Smooth muscle cell (in vitro differentiated cells): Measurements from ENCODE around the gene EXOC2. TPM values are rescaled to one million over a fixed set of nuclear protein-coding genes. Genes with fewer than 3 reads are reported as not detected.

Experiments
- DNase-seq: peaks from one replicate; lab custom pipeline; 2025; ENCODE audit not compliant: unreplicated experiment; lab: John Stamatoyannopoulos, UW
- H2AFZ ChIP-seq: fragments of 200-600 bp; sonication (generic); 2 replicates; pipeline ENCODE4 v1.6.0; 2016; ENCODE audit warnings: antibody characterized with exemption, low read depth, mild to moderate bottlenecking
- H3F3A ChIP-seq: fragments of 200-600 bp; sonication (generic); 2 replicates; pipeline ENCODE4 v1.6.0; 2017; ENCODE audit warnings: antibody characterized with exemption, low read depth
- H3K27ac ChIP-seq: fragments of 200-600 bp; sonication (generic); 2 replicates; pipeline ENCODE4 v1.5.1; 2016; ENCODE audit warnings: low read depth, mild to moderate bottlenecking
- H3K27me3 ChIP-seq: fragments of 200-600 bp; sonication (generic); 2 replicates; pipeline ENCODE4 v1.6.1; 2016; ENCODE audit warnings: low read depth, mild to moderate bottlenecking
- H3K36me3 ChIP-seq: fragments of 200-600 bp; sonication (generic); 2 replicates; pipeline ENCODE4 v1.5.1; 2016; ENCODE audit warnings: low read depth
- H3K4me1 ChIP-seq: fragments of 200-600 bp; sonication (generic); 2 replicates; pipeline ENCODE4 v1.5.1; 2016; ENCODE audit warnings: low read depth
- H3K4me2 ChIP-seq: fragments of 200-600 bp; sonication (generic); 2 replicates; pipeline ENCODE4 v1.6.0; 2016; ENCODE audit warnings: mild to moderate bottlenecking
- H3K4me3 ChIP-seq: fragments of 200-600 bp; sonication (generic); 2 replicates; pipeline ENCODE4 v1.5.1; 2016; ENCODE audit warnings: mild to moderate bottlenecking
- H3K79me2 ChIP-seq: fragments of 200-600 bp; sonication (generic); 2 replicates; pipeline ENCODE4 v1.6.0; 2016; ENCODE audit warnings: low read depth, mild to moderate bottlenecking
- H3K9ac ChIP-seq: fragments of 200-600 bp; sonication (generic); 2 replicates; pipeline ENCODE4 v1.6.0; 2016; ENCODE audit warnings: low read depth
- H3K9me3 ChIP-seq: fragments of 200-600 bp; sonication (generic); replicated peaks from 2 replicates; pipeline ENCODE4 v1.5.1; 2016; ENCODE audit warnings: low read depth
- H4K20me1 ChIP-seq: fragments of 200-600 bp; sonication (generic); 2 replicates; pipeline ENCODE4 v1.6.0; 2016; ENCODE audit warnings: low read depth
- WGBS: methylation state at CpG from one replicate; pipeline ENCODE4 v1.1.7; 2016; ENCODE audit warnings: low lambda C conversion rate; 5-methylcytosine and 5-hydroxymethylcytosine counted together
- polyA plus RNA-seq: library from polyadenylated mRNA; unstranded; fragments of >200 nt; fragmentation: Nextera tagmentation; extraction: Ambion mirVana; gene quantifications from 2 replicates; pipeline ENCODE4 v1.2.1, GENCODE V29; 2016
- total RNA-seq: library from RNA; depleted of rRNA; stranded (reverse); fragments of >200 nt; gene quantifications from 2 replicates; pipeline ENCODE4 v1.2.3, GENCODE V29; 2014
- TF ChIP-seq, protein P1 (sequence below): fragments of 200-600 bp; sonication (generic); IDR thresholded peaks from 2 replicates; pipeline ENCODE4 v1.5.1; 2017; ENCODE audit warnings: borderline replicate concordance, mild to moderate bottlenecking, antibody characterized with exemption; ENCODE audit not compliant: insufficient read depth, poor library complexity, severe bottlenecking

Gene EXOC2
- total and polyA plus RNA-seq, 2 experiments from 2014 or later = 21.9 to 33.9 TPM

DNA sequence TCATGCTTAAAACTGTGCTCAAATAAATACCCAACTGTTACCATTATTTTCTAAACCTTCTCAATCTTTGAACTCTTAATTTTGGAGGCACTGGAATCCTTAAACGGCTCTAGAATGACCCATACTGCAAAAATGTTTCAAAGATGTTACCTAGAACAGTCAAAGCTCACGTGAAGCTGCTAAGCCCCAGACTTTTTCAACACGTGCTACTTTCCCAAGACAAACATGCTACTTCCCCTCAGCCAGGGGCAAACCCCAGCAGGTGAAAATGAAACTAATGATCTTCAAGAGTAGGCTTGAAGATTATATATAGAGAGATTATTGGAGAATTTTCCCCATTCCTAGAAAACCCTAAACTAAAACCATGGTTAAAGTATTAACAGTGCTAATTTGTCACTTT is 64.2 kb downstream of the EXOC2 start:
- TF ChIP-seq, protein P1, sequence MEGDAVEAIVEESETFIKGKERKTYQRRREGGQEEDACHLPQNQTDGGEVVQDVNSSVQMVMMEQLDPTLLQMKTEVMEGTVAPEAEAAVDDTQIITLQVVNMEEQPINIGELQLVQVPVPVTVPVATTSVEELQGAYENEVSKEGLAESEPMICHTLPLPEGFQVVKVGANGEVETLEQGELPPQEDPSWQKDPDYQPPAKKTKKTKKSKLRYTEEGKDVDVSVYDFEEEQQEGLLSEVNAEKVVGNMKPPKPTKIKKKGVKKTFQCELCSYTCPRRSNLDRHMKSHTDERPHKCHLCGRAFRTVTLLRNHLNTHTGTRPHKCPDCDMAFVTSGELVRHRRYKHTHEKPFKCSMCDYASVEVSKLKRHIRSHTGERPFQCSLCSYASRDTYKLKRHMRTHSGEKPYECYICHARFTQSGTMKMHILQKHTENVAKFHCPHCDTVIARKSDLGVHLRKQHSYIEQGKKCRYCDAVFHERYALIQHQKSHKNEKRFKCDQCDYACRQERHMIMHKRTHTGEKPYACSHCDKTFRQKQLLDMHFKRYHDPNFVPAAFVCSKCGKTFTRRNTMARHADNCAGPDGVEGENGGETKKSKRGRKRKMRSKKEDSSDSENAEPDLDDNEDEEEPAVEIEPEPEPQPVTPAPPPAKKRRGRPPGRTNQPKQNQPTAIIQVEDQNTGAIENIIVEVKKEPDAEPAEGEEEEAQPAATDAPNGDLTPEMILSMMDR = no peak
- Histone ChIP-seq H3K9ac (no peak overlapping the region), H3K79me2 (no peaks in the 10 kb centered on the region), H3F3A (no peaks in the 10 kb centered on the region), H3K9me3 (no peaks in the 10 kb centered on the region), H3K4me1 (no peaks in the 10 kb centered on the region), H3K27ac (no peak overlapping the region), H4K20me1 (peaks cover 12% of the 10 kb centered on the region), H3K27me3 (no peaks in the 10 kb centered on the region), H3K4me2 (no peak overlapping the region), H3K4me3 (no peak overlapping the region), H2AFZ (no peak overlapping the region), H3K36me3 (no peaks in the 10 kb centered on the region)
- WGBS = 77% methylated on average over 3 of the region's 3 CpGs
- DNase-seq = no peak

DNA sequence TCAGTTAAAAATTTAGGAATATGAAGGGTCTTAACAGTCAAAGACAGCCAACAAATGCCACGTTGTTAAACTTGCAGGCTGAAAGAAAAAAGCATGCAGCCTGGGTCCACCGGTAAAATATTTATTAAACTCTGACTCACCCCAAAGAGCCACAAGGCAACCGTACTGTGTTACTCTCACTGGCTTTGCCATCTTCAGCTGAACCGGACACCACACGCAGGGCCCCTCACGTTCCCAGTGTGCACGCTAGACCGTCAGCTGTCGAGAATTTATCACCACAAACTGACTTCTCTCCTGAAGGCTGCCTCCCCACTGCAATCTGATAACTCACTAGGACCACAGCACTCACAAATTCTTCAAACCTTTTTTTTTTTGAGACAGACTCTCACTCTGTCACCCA is 66.7 kb downstream of the EXOC2 start:
- no peak overlapping the region for H3K4me2 ChIP-seq
- WGBS = 32% methylated on average over 9 of the region's 9 CpGs

DNA sequence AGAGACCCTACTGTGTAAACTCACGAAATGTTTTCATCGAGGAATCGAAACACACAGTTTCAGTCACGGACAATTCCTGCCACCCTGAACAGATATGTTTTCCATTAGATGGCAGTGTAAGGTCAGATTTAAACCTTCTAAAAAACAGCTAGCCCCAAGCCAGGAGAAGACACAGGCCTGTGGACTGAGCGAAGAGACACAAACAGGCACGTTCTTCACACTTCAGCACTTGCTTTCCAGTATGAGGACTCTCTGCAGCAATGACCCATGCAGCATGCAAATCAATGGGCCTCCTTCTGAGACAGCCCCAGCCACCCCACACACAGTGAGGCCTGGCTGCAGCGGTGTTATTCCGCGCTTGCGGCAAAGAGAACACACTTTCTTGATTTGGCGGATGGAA is 68.0 kb downstream of the EXOC2 start:
- H3F3A ChIP-seq = no peaks in the 10 kb centered on the region
- WGBS = 80% methylated on average over 11 of the region's 11 CpGs
- H3K9ac ChIP-seq = no peak overlapping the region
- H3K79me2 ChIP-seq = no peaks in the 10 kb centered on the region
- no peaks in the 10 kb centered on the region for H3K4me1 ChIP-seq
- DNase-seq = no peak
- H3K4me3 ChIP-seq = no peak overlapping the region
- H3K27ac ChIP-seq = no peak overlapping the region
- H3K27me3 ChIP-seq = no peaks in the 10 kb centered on the region
- H3K36me3 ChIP-seq = no peaks in the 10 kb centered on the region
- no peak overlapping the region for H3K4me2 ChIP-seq
- H4K20me1 ChIP-seq = peaks cover 18% of the 10 kb centered on the region
- H3K9me3 ChIP-seq = no peaks in the 10 kb centered on the region
- no peak overlapping the region for H2AFZ ChIP-seq
- TF ChIP-seq, protein P1 = peak; percentile 17

More for the DNA sequence above, 66.7 kb downstream of the EXOC2 start:
- H3K9me3 ChIP-seq = no peaks in the 10 kb centered on the region
- H3K4me3 ChIP-seq = no peak overlapping the region
- H3K27me3 ChIP-seq = no peaks in the 10 kb centered on the region
- DNase-seq = no peak
- H3K9ac ChIP-seq = no peak overlapping the region
- TF ChIP-seq, protein P1 = no peak
- H2AFZ ChIP-seq = no peak overlapping the region
- H3K4me1 ChIP-seq = no peaks in the 10 kb centered on the region
- H3K36me3 ChIP-seq = no peaks in the 10 kb centered on the region
- H3K79me2 ChIP-seq = no peaks in the 10 kb centered on the region
- H3K27ac ChIP-seq = no peak overlapping the region
- peaks cover 18% of the 10 kb centered on the region for H4K20me1 ChIP-seq
- no peaks in the 10 kb centered on the region for H3F3A ChIP-seq

DNA sequence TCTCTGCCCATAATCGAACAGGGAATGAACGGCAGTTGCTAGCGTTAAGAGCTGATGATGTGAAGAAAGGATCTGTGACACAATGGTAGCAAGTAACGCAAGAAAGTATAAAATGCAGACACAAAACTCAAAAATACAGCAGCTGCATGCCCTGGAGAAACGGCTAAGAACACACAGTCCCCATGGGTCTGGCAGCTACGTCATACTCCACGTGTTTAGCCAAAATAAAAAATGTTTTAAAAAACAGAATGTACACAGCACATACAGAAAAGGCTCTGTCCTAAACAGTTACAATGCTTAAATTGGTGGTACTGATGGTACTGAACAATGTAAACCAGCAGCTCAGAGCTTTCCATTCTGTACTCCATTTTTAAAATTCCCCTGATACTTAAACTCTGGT is 70.5 kb downstream of the EXOC2 start:
- Histone ChIP-seq H3K27ac (no peak overlapping the region), H2AFZ (no peak overlapping the region)
- TF ChIP-seq, protein P1 = no peak

More for the DNA sequence above, 70.5 kb downstream of the EXOC2 start:
- H3K27me3 ChIP-seq = no peaks in the 10 kb centered on the region
- no peak for DNase-seq
- H3K36me3 ChIP-seq = no peaks in the 10 kb centered on the region
- H3K79me2 ChIP-seq = no peaks in the 10 kb centered on the region
- WGBS = 95% methylated on average over 7 of the region's 7 CpGs
- H3K9ac ChIP-seq = no peak overlapping the region
- no peaks in the 10 kb centered on the region for H3K9me3 ChIP-seq
- no peak overlapping the region for H3K4me2 ChIP-seq
- no peaks in the 10 kb centered on the region for H3K4me1 ChIP-seq
- H4K20me1 ChIP-seq = peaks cover 18% of the 10 kb centered on the region
- no peak overlapping the region for H3K4me3 ChIP-seq
- no peaks in the 10 kb centered on the region for H3F3A ChIP-seq
